Uterus (tissue), 4 donors: ENCODE measurements around the gene EIF4EBP2. TPM values are rescaled to one million over a fixed set of nuclear protein-coding genes. Genes with fewer than 3 reads are reported as not detected.
A peak's percentile ranks its signal among the peaks of the same experiment; 100 is the strongest.

Experiments
- DNase-seq, 2 donors: peaks; one replicate each; pipeline ENCODE4 v3.0.0-alpha.2; 2019 to 2020
- H3K27ac ChIP-seq, 2 donors: fragments of 200-600 bp; sonication (generic); 1 replicate in 1 of 2; 2 replicates in 1 of 2; pipeline ENCODE4 v1.5.1; 2016 to 2018
- H3K27me3 ChIP-seq, 2 donors: fragments of 200-600 bp; sonication (generic); one replicate each; pipeline ENCODE4 v1.5.1; 2018 to 2019; ENCODE audit warnings: control low read depth in 1 of 2
- H3K36me3 ChIP-seq, 2 donors: fragments of 200-600 bp; sonication (generic); one replicate each; pipeline ENCODE4 v1.5.1; 2019; ENCODE audit warnings: control low read depth in 1 of 2
- H3K4me1 ChIP-seq, 2 donors: fragments of 200-600 bp; sonication (generic); one replicate each; pipeline ENCODE4 v1.5.1; 2018 to 2019; ENCODE audit warnings: control low read depth in 1 of 2
- H3K4me3 ChIP-seq, 2 donors: fragments of 200-600 bp; sonication (generic); 1 replicate in 1 of 2; 2 replicates in 1 of 2; pipeline ENCODE4 v1.5.1; 2018 to 2019; ENCODE audit warnings: mild to moderate bottlenecking in 1 of 2
- H3K9me3 ChIP-seq, 2 donors: fragments of 200-600 bp; sonication (generic); one replicate each; pipeline ENCODE4 v1.5.1; 2019; ENCODE audit warnings: control low read depth in 1 of 2
- POLR2A ChIP-seq, 2 donors: fragments of 450-650 bp; IDR thresholded peaks; one replicate each; pipeline ENCODE4 v1.6.1; 2016; ENCODE audit warnings: antibody characterized with exemption in 2 of 2, mild to moderate bottlenecking in 1 of 2, moderate library complexity in 1 of 2
- intact Hi-C: fragments of 100-400 bp; cut with DNase I; formaldehyde crosslinking; loops from one replicate; pipeline ENCODE4 v1.15.1; 2023; ENCODE audit warnings: low total_unique reads
- total RNA-seq, 4 donors: library from RNA; depleted of rRNA in 3 of 4; stranded (reverse); fragments of >200 nt in 3 of 4; gene quantifications; one replicate each; pipeline versions ENCODE4 v1.1.0 to v1.2.4, GENCODE V29; 2014 to 2023
- TF ChIP-seq, protein P1 (sequence below), 4 experiments: fragments of 200-600 bp in 2 of 4; fragments of 450-650 bp in 2 of 4; sonication (generic) in 2 of 4; IDR thresholded peaks; one replicate each; pipeline ENCODE4 v1.5.1; 2016 to 2019; ENCODE audit warnings: antibody characterized with exemption in 4 of 4, mild to moderate bottlenecking in 2 of 4, moderate library complexity in 1 of 4
- donor health status: DM: yes; HTN: yes; CAD: no.

Gene EIF4EBP2
- total RNA-seq, 4 donors from 2014 or later = 26.9 to 70.3 (median 46.3) TPM

DNA sequence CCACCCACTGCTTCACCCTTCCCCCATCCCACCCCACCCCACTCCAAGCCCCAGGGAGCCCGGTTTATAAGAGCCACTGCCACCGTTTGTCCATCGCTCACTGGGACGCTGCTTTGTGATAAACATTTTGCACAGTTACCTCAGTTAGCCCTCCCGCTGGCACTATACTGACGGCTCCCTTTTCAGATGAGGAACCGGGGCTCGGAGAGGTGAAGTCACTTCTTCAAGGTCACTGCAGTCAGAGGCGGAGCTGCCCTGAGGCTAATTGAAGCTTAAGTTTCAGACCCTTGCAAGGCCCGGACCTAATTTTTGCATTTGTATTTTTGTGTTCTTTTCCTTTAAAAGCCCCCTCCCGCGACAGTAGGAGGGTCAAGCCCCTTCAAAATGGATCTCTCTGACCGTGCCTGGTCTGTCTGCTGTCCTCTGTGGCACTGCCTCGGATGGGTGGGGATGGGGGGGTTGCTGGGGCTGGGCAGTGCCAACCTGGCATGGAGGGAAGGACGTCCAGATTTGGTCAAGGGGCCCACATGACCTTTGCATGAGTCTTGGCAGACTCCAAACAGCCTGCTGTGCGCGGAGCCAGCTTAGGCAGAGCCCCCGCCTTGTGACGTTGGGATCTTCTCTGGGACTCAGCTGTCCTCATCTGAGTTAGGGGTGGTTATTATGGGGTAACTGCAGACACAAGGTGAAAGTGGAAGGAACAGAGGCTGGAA lies 55.3 kb downstream of the EIF4EBP2 start:
- H3K36me3 ChIP-seq = no peaks in the 10 kb centered on the region
- H3K27me3 ChIP-seq = no peaks in the 10 kb centered on the region
- no peak overlapping the region for H3K4me3 ChIP-seq
- intact Hi-C loops = no loop called here
- H3K4me1 ChIP-seq = no peaks in the 10 kb centered on the region
- TF ChIP-seq, protein P1, sequence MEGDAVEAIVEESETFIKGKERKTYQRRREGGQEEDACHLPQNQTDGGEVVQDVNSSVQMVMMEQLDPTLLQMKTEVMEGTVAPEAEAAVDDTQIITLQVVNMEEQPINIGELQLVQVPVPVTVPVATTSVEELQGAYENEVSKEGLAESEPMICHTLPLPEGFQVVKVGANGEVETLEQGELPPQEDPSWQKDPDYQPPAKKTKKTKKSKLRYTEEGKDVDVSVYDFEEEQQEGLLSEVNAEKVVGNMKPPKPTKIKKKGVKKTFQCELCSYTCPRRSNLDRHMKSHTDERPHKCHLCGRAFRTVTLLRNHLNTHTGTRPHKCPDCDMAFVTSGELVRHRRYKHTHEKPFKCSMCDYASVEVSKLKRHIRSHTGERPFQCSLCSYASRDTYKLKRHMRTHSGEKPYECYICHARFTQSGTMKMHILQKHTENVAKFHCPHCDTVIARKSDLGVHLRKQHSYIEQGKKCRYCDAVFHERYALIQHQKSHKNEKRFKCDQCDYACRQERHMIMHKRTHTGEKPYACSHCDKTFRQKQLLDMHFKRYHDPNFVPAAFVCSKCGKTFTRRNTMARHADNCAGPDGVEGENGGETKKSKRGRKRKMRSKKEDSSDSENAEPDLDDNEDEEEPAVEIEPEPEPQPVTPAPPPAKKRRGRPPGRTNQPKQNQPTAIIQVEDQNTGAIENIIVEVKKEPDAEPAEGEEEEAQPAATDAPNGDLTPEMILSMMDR (IDR thresholded peaks at IDR 0.05) = no peak
- TF ChIP-seq POLR2A (IDR thresholded peaks at IDR 0.05) = no peak
- H3K9me3 ChIP-seq = no peaks in the 10 kb centered on the region
- peak overlapping the region; percentile 22 to 62 for H3K27ac ChIP-seq
- no peak for DNase-seq

DNA sequence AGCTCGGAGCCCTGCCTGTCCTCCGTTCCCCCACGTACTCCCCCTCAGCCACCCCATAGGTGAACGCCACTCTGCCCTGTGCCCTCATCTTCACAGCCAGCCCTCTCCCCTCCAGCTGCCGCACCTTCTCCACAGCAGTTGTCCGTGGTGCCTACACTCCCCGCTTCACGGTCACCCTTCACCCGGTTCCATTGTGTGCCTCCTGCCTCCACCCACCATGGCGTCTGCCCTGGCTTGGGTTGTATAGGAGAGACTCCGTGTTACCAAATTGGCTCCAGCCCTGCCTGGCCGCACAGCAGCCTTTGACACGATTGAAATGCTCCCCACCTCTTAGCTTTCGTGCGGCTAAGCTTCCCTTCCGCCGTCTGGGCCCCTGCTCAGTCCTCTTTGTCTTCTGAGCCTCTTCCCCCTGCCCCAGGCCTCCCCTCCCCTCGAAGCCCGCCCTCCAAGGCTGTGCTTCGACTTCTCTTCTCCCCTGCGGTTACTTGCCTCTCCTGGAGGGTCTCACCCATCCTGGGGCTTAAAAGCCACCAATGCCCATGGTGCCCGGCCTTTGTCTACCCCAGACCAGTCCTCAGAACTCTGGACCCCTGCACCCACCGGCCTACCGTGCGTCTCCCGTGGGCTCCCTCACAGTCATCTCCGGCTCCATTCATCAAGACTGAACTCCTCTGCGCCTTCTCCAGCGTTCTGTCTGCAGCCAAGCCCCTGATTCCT lies 56.0 kb downstream of the EIF4EBP2 start:
- intact Hi-C loops = no loop called here
- Histone ChIP-seq H3K27ac (no peak overlapping the region), H3K27me3 (no peaks in the 10 kb centered on the region), H3K4me3 (no peak overlapping the region), H3K9me3 (no peaks in the 10 kb centered on the region), H3K36me3 (no peaks in the 10 kb centered on the region), H3K4me1 (no peaks in the 10 kb centered on the region)
- TF ChIP-seq, protein P1 (IDR thresholded peaks at IDR 0.05) = no peak
- no peak for TF ChIP-seq POLR2A (IDR thresholded peaks at IDR 0.05)
- no peak for DNase-seq

DNA sequence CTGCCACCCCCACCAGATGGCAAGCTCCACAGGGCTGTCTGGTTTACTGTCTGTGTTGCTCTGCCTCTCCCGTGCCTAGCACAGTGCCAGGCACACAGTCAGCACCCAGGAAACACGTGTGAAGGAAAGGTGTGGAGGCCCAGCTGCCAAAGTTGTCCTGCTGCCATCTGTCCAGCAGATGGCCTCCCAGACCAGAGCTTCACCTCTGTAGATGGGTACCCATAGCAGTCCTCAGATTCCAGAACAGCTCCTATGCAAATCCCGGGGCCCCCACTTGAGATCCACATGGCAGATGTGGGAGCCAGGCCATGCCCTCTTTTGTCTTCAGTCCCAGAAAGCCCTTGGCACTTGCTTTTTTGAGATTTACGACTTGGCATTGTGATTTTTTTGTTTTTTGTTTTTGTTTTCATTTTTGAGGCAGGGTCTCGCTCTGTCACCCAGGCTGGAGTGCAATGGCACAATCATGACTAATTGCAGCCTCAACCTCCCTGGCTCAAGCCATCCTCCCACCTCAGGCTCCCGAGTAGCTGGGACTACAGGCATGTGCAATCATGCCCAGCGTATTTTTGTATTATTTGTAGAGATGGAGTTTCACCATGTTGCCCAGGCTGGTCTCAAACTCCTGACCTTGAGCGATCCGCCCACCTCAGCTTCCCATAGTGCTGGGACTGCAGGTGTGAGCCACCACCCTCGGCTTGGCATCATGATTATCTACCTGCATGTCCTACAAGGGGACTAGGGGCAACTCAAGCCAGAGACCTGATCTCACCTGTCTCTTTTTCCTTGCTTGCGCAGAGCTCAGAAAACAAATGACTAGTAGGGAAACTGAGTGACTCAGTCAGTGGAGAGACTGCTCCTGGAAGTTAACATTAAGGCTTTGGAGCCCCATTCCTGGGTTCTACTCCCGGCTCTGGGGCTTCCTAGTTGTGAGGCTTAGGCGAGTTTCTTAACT lies 57.7 kb downstream of the EIF4EBP2 start:
- TF ChIP-seq, protein P1 (IDR thresholded peaks at IDR 0.05) = peak; percentile 68 to 88 (median 78)
- no peak for TF ChIP-seq POLR2A (IDR thresholded peaks at IDR 0.05)
- peak; percentile 42 to 60 for DNase-seq

DNA sequence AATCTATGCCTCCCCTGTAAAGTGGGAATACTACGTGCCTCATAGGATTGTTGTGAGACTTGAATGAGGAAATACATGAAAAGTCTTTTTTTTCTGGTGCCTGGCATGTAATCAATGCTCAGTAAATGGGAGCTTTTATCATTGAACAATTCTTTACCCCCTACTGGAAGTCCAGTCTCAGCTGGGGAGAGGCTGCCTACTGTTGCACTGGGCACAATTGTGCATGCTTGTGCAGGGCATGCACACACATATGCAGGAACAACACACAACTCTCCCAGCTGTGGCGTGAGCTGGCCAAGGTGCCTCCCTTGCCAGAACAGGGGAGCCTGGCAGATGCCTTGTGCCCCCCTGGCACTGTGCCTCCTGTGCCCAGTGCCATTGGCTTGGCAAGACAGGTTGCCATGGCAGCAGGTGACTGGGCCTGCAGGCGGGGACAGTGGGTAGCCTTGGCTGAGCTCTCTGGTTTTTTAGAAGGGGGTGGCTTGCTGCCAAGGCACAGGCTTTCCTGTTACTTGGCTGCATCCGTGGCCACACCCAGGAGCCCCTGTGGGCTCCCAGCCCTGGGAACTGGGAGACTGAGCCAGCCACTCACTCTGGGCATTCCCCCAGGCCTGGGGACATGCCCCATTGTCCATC lies 58.5 kb downstream of the EIF4EBP2 start:
- Histone ChIP-seq H3K4me3 (no peak overlapping the region), H3K36me3 (no peaks in the 10 kb centered on the region), H3K27me3 (no peaks in the 10 kb centered on the region), H3K9me3 (no peaks in the 10 kb centered on the region), H3K27ac (no peak overlapping the region), H3K4me1 (no peaks in the 10 kb centered on the region)
- no peak for TF ChIP-seq POLR2A (IDR thresholded peaks at IDR 0.05)
- TF ChIP-seq, protein P1 (IDR thresholded peaks at IDR 0.05) = no peak
- peak; percentile 54 to 70 for DNase-seq
- intact Hi-C loops = no loop called here

More for the DNA sequence above, 57.7 kb downstream of the EIF4EBP2 start:
- Histone ChIP-seq H3K4me3 (no peak overlapping the region), H3K36me3 (no peaks in the 10 kb centered on the region), H3K27me3 (no peaks in the 10 kb centered on the region), H3K27ac (no peak overlapping the region), H3K4me1 (no peaks in the 10 kb centered on the region), H3K9me3 (no peaks in the 10 kb centered on the region)
- intact Hi-C loops = no loop called here
